HS-5 (cell line): ENCODE measurements around the gene ABLIM1.

ENCODE experiments used
- DNase-seq: peaks from one replicate; pipeline ENCODE4 v3.0.0-alpha.2; 2012; ENCODE audit warnings: low read depth

Gene ABLIM1

DNA sequence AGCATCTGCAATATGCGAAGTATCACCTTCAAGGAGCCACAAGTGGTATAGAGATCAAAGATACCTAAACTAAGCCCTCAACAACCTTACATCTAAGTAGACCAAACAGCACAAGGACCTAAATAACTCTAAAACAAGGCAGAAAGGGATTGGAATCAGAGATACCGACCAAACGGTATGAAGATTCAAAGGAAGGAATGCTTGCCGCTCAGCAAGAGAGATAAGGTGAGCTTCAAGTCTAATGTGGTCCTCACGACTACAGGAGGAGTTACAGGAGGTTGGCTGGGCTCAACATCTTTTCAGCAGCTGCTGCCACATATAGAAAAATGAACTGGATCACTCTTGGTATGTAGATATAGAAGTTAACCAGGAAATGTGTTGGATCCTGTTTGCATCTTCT is 11.6 kb downstream of the ABLIM1 start:
- no peak for DNase-seq

GRCh38 chr10:114645706-114646105 is 12.4 kb downstream of the ABLIM1 start:
- no peak for DNase-seq

DNA sequence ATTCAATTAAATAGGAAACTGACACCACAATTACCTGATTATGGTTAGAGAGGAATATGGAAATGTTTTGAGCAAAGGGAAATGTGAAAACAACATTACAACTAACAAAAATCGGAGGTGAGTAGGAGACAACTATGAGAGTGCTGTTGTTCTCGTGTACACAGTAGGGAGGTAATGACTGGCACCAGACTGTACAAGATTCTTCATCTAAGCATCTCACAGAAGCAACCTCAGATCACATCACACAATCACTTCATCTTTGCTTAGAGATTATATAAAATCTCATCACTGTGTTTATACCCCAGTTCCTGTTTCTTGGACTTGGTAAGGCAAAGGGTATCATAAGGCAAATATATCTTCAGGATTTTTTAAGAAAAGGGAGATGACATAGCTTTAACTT is 14.9 kb downstream of the ABLIM1 start:
- no peak for DNase-seq

DNA sequence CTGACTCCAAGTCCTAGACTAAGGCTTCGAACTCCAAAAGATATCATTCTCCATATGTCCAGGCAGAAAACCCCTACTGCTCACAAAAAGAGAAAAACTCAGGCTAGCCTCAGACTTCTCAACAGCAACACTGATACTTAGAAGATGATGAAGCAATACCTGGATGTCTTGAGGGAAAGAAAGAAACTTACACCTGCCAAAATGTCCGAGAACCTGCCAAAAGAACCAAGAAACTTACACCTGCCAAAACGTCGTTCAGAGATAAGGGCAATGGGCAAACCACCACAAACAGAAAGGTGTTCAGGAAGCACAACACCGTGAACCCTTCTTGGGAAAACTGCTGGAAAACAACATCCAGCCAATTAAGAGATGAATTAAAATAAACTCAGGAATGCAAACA is 15.3 kb downstream of the ABLIM1 start:
- DNase-seq: no peak

- peak; percentile 31 for DNase-seq
Observed at GRCh38 chr10:114638821-114639625, 19.1 kb downstream of the ABLIM1 start.

GRCh38 chr10:114635797-114636550 is 22.1 kb downstream of the ABLIM1 start:
- DNase-seq: no peak

DNA sequence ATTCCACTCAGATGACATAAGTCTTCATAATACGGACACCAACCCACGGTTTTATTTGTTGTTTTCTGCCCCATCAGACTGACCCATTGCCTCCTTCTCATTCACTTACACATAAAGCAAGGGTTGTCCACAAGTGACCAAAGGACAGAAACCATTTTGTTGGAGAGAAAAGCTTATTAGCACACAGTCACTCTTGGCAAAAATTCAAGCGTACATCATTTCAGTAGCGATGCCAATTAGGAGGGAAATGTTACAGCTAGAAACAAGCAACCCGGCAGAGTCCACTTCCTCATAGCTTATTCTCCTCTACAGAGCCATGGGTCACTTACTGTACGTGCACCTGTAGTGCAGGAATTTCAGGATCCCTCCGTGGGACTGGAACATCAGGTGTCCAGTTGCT is 23.0 kb downstream of the ABLIM1 start:
- DNase-seq: no peak

DNA sequence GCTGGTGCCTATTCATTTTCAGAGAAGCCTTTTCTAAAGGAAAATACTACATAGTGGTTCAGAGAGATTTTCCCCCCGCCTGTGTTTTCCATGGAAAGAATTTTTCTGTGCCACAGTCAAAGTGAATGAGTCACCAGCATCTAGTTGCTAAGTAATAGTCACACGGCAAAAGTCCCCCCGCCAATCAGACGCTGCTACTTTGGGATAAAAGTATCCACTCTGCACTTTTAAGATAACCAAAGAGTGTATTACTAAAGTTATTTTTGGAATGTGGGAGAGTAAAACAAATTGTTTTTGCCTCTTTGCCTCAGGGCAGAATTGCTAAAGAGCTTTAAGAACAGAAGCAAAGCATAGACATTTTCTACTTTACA is 23.5 kb downstream of the ABLIM1 start:
- peak; percentile 77 for DNase-seq

- DNase-seq: peak; percentile 80
Observed at GRCh38 chr10:114632869-114633715, 25.0 kb downstream of the ABLIM1 start.

DNA sequence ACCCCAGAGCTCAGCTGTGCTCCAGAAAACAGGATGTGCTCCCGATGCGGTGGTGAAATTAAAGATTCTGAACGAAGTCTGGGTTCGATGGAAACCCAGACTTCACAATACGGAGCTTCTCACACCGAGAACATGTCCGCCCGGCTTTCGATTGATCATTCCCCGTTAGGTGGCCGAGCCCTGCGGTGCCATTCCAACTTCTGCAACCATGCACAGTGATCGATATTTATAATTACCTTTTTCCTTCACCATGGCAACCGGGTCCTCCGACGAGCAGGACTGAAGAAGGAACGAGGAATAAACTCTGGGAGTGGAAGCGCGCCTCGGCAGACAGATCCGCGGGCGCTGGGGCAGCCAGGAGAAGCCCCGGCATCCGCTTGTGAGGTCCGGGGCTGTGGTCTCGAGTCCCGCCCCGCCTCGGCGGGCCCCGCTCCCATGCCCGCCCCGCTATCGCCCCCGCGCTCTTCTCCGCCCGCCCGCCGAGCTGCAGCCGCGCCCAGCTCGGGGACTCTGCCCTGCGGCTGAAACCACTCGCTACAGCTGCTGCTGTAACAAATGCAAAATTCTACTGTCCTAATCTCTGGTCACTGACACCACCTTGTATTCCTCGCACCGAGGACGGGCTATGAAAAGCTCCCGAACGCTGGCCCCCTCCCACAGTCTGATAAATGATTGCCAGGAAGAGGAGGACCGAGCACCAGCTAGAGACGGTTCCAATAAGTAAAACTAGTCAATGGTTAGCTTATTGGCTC is 26.2 kb downstream of the ABLIM1 start:
- no peak for DNase-seq

GRCh38 chr10:114631090-114631665 is 26.9 kb downstream of the ABLIM1 start:
- no peak for DNase-seq

DNA sequence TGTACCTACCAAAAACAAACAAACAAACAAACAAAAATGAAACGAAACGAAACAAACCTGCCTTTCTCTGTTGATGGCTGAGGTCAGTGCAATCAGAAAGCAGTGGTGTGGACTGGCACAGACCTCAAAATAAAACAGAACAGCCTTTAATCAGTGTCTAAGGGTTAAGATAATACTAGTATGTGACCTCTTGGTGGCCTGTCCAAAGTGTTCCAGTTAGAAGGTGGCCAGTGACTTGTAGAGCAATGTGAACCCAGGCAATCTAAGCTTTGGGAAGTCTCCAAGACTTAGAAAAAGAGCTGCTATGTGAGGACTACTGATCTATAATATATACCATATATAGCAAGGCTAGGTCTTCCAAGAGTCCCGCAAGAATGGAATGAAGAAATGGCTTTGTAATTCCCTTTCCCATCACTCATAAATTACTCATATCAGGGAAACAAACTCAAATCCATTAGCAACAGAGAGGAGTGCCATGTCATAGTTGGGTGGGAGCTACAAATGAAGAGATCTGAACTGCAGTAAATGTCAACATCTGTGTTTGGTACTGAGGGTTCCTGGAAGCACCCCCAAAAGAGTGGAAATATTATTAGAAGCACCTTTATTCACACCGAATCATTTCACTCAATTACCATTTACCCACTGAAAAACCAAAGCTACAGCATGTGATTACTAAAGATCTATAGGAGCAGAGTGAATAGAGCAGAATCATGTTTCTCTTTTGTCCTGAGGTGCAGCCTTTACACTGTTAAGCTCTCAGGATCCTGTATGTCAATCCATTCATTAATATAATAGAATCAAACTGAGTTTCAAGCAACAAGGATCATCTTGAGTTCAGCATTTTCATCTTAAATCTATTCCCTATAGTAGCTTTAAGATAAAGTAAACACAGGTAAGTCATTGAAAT is 28.0 kb downstream of the ABLIM1 start:
- no peak for DNase-seq

- DNase-seq: no peak
Observed at GRCh38 chr10:114629083-114629823, 28.8 kb downstream of the ABLIM1 start.

DNA sequence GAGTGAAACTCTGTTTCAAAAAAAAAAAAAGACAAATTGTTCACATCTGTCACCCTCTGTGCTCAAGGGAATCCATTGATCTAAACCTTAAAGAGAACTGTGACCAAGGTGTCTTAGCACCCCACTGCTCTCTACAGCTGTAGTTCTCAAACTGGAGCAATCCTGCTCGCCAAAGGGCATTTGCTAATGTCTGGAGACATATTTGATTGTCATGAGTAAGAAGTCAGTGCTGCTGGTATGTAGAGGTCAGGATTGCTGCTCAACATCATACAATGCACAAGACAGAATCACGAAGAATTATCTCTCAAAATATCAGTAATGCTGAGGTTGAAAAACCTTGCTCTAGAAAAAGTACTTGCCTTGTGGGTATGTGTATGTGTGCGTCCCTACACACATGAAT is 30.0 kb downstream of the ABLIM1 start:
- DNase-seq: no peak

DNA sequence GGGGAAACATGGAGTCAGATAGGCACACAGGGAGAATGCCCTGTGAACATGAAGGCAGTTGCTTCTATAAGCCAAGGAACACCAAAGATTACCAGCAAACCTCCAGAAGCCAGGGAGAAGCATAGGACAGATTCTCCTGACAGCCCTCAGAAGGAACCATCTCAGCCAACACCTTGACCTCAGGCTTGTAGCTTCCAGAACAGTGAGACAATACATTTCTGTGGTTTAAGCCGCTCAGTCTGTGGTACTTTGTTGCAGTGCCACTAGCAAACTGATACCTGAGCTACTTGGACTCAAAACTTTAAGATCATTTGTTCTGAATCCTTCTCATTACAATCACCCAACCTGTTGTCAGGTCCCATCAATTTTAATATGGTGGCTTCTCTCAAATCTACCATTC is 31.2 kb downstream of the ABLIM1 start:
- DNase-seq: no peak

DNA sequence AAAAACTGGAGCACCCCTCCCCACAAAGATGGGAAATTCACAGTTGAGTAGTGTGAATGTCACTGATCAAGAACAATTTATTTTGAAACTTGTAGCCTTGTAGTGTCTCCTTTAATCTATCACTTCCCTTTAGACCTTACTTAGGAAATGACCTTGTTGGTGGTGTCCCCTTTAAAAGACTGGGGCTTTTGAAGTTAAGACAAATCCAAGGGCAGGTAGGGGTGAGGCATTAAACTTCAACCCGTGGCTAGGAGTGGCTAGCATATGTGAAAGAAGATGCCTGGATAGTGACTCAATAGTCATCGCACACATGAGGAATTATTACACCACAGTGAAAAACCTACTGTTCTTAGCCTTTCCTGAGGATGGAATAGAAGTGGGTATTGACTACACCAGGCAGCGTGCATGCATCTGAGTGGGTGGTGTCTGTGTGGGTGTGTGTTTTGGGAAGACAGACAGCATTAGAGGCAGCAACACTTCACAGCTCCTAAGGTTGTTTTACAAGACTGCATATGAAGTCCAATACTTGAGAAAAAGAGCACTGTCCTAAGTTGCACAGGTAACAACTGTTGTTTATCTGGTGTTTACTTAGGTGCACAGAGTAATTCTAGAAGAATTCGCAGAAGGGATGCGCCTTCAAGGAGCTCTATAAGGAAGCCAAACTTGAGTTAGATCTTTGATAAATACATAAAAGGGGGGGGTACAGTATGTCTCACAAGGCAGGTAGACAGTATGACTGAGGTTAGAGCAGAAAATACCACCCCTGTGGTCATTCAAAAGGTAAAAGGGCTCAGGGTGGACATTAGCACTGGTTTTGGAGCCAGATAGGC is 32.9 kb downstream of the ABLIM1 start:
- DNase-seq: no peak

DNA sequence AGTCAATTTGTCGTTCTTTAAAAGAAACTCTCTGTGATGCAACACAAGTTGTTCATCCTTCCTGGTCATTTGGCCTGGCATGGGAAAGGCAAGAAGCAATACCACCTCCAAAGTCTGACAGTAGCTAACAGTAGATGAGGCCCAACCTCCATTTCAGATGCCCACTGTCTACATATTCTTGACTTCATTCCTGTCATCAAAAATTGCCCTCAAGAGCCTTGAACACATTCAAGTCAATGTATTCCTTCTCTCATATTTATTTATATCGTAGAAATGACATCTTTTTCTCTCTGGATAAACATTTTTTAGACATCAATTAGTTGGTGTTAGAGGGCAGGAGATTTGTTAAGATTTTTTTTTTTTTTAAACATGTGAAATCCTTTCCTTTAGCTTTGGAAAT is 33.7 kb downstream of the ABLIM1 start:
- no peak for DNase-seq

- peak; percentile 54 for DNase-seq
Observed at GRCh38 chr10:114623661-114624294, 34.3 kb downstream of the ABLIM1 start.
